HCT116 (cell line): ENCODE data around the gene MYL5. TPM values are rescaled to one million over a fixed set of nuclear protein-coding genes. Genes with fewer than 3 reads are reported as not detected.

Source experiments
- ATAC-seq: fragments of 200-7000 bp; cut with Tn5 transposase; 2 replicates; pipeline ENCODE4 v1.9.1; 2020; ENCODE audit warnings: mild to moderate bottlenecking, moderate library complexity
- BruUV-seq: library from RNA; stranded (reverse); fragments of 400-500 nt; replicated peaks from 2 replicates; lab custom pipeline; 2021; lab: Mats Ljungman, UMichigan
- CTCF ChIA-PET: fragments of 300-600 bp; sonication (Branson Sonifier 250); formaldehyde crosslinking; loops from one replicate; lab custom pipeline; 2021; ENCODE audit warnings: antibody characterized with exemption; lab: Charles Lee
- POLR2A ChIA-PET: fragments of 300-600, 350-600 bp; sonication (Branson Sonifier 250); formaldehyde crosslinking; loops from one replicate; lab custom pipeline; 2021; ENCODE audit warnings: antibody characterized with exemption; lab: Charles Lee
- RAD21 ChIA-PET, 2 experiments: fragments of 300-600 bp; sonication (Branson Sonifier 250); formaldehyde crosslinking; loops; one replicate each; lab custom pipeline; 2023; ENCODE audit warnings: low total read pairs in 2 of 2; ENCODE audit not compliant: uncharacterized antibody in 2 of 2, unreplicated experiment in 2 of 2, low non-redundant PET in 1 of 2; lab: Charles Lee
- DNase-seq: peaks from one replicate; pipeline ENCODE4 v3.0.0-alpha.2; 2010; ENCODE audit warnings: low read depth, low spot score
- H2AFZ ChIP-seq: fragments of 200-600 bp; shearing (Covaris generic), sonication (generic); 2 replicates; pipeline ENCODE4 v1.6.1; 2017; ENCODE audit warnings: low read depth, mixed run types, mixed read lengths, antibody characterized with exemption, low read length; ENCODE audit not compliant: poor library complexity, severe bottlenecking
- H3K27ac ChIP-seq: 2 replicates; pipeline ENCODE4 v1.5.1; 2012; ENCODE audit warnings: low read depth, low read length
- H3K27me3 ChIP-seq: fragments of 200-600 bp; sonication (generic); 2 replicates; pipeline ENCODE4 v1.6.1; 2016; ENCODE audit warnings: mixed run types, low read length, mixed read lengths; ENCODE audit not compliant: insufficient read depth
- H3K36me3 ChIP-seq, 2 experiments: fragments of 200-500 bp in 1 of 2; fragments of 200-600 bp in 1 of 2; sonication (Bioruptor generic) in 1 of 2; sonication (generic) in 1 of 2; 2 replicates each; pipeline versions ENCODE4 v1.5.1 to v1.6.1; 2014 to 2016; ENCODE audit warnings: low read length in 2 of 2, inconsistent platforms in 1 of 2, mixed read lengths in 1 of 2, mixed run types in 1 of 2; ENCODE audit not compliant: insufficient read depth in 2 of 2, control insufficient read depth in 1 of 2
- H3K4me1 ChIP-seq, 2 experiments: fragments of 200-600 bp in 1 of 2; sonication (generic) in 1 of 2; 2 replicates each; pipeline versions ENCODE4 v1.5.1 to v1.6.1; 2012 to 2017; ENCODE audit warnings: low read length in 2 of 2, inconsistent platforms in 1 of 2, mild to moderate bottlenecking in 1 of 2, mixed read lengths in 1 of 2, mixed run types in 1 of 2, moderate library complexity in 1 of 2; ENCODE audit not compliant: insufficient read depth in 2 of 2, control insufficient read depth in 1 of 2
- H3K4me2 ChIP-seq: fragments of 200-600 bp; sonication (generic); 2 replicates; pipeline ENCODE4 v1.6.1; 2017; ENCODE audit warnings: mixed run types, low read length, mixed read lengths
- H3K4me3 ChIP-seq, 2 experiments: fragments of 200-600 bp in 1 of 2; sonication (generic) in 1 of 2; replicated peaks in 1 of 2; 2 replicates each; pipeline ENCODE4 v1.5.1; 2011 to 2016; ENCODE audit warnings: low read length in 2 of 2, control low read depth in 1 of 2, low read depth in 1 of 2, mild to moderate bottlenecking in 1 of 2, mixed read lengths in 1 of 2, mixed run types in 1 of 2
- H3K79me2 ChIP-seq: fragments of 200-600 bp; sonication (generic); 2 replicates; pipeline ENCODE4 v1.6.1; 2017; ENCODE audit warnings: mild to moderate bottlenecking, mixed run types, low read length, moderate library complexity, mixed read lengths; ENCODE audit not compliant: insufficient read depth
- H3K9ac ChIP-seq: fragments of 200-600 bp; sonication (generic); 2 replicates; pipeline ENCODE4 v1.6.1; 2016; ENCODE audit warnings: low read length, mixed read lengths
- H3K9me2 ChIP-seq: fragments of 200-600 bp; sonication (generic), shearing (Covaris generic); 2 replicates; pipeline ENCODE4 v1.6.1; 2017; ENCODE audit warnings: mixed run types, mild to moderate bottlenecking, moderate library complexity; ENCODE audit not compliant: insufficient read depth
- H3K9me3 ChIP-seq, 2 experiments: fragments of 200-500 bp in 1 of 2; fragments of 200-600 bp in 1 of 2; sonication (Bioruptor generic) in 1 of 2; sonication (generic) in 1 of 2; 2 replicates each; pipeline ENCODE4 v1.6.1; 2014 to 2017; ENCODE audit warnings: low read length in 2 of 2, mixed read lengths in 2 of 2, inconsistent platforms in 1 of 2, low read depth in 1 of 2, mild to moderate bottlenecking in 1 of 2, mixed run types in 1 of 2, moderate library complexity in 1 of 2; ENCODE audit not compliant: control insufficient read depth in 1 of 2, insufficient read depth in 1 of 2
- H4K20me1 ChIP-seq: fragments of 200-600 bp; sonication (generic), shearing (Covaris generic); 2 replicates; pipeline ENCODE4 v1.6.1; 2017; ENCODE audit warnings: mixed run types, mild to moderate bottlenecking, moderate library complexity; ENCODE audit not compliant: insufficient read depth
- CBX3 ChIP-seq: IDR thresholded peaks from 2 replicates; pipeline ENCODE4 v1.6.1; 2012; ENCODE audit warnings: low read depth
- EGR1 ChIP-seq: IDR thresholded peaks from 2 replicates; pipeline ENCODE4 v1.6.1; 2012; ENCODE audit warnings: low read depth
- ELF1 ChIP-seq: IDR thresholded peaks from 2 replicates; pipeline ENCODE4 v1.6.1; 2012; ENCODE audit warnings: low read depth, borderline replicate concordance
- JUND ChIP-seq: IDR thresholded peaks from 2 replicates; pipeline ENCODE4 v1.6.1; 2012
- SIN3A ChIP-seq: IDR thresholded peaks from 2 replicates; pipeline ENCODE4 v1.6.1; 2012; ENCODE audit warnings: low read depth
- SP1 ChIP-seq: IDR thresholded peaks from 2 replicates; pipeline ENCODE4 v1.6.1; 2012; ENCODE audit warnings: low read depth
- intact Hi-C: fragments of 100-400 bp; cut with micrococcal nuclease; formaldehyde crosslinking; loops from 2 replicates; pipeline ENCODE4 v1.10.0; 2022
- total RNA-seq: library from RNA; stranded (reverse); gene quantifications from one replicate; pipeline ENCODE4 v1.2.1, GENCODE V29; 2021; ENCODE audit not compliant: unreplicated experiment
- TF ChIP-seq, protein P1 (sequence below): IDR thresholded peaks from 2 replicates; pipeline ENCODE4 v1.6.1; 2011; ENCODE audit warnings: mild to moderate bottlenecking, low read length, moderate library complexity; ENCODE audit not compliant: insufficient replicate concordance; ENCODE audit errors: extremely low read depth
- TF ChIP-seq, protein P2 (sequence below): IDR thresholded peaks from 2 replicates; pipeline ENCODE4 v1.6.1; 2012
- TF ChIP-seq, protein P3 (sequence below): IDR thresholded peaks from 2 replicates; pipeline ENCODE4 v1.6.1; 2012; ENCODE audit warnings: low read depth

MYL5 gene
- total RNA-seq, 1 experiment from 2014 or later: 14.0 TPM

DNA sequence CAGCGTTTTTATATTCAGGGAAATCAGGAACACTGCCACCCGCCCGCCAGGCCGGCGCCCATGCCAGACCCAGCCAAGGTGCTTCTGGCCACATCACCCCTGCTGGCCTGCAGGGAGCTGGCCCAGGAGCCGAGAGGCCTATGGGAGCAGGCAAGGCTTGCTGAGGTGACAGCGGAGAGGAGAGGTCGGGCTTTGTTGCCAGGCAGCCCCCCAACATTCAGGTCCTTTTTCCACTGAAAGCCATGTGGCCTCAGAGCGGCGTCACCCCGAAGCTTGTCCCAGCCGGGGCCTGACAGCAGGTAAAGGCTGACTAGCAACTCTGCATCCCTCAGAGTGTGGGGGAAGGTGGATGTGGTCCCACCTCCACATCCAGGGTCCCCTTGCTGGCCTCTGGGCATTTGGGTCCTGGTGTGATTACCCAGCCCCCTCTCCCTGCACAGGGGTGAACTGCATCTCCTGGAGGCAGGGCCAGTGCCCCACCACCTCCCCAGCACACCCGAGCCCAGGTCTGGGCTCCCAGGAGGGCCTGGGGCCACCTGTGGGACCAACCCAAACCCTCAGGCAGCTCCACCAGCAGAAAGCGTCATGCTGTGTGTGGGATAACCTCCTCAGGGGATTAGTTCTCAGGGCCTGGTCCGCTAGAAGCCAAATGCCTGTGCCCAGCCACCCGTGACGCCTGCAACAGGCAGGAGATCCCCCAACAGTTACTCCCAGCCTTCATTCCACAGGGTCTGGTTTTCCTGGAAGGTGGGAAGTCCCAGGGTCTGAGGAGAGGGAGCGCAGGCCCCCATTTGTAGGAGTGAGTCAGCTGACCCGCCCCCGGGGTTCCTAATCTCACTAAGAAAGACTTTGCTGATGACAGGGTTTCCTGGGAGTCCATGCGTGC lies 49.4 kb upstream of the MYL5 start, which contains the start of gene PDE6B (continued):
- TF ChIP-seq, protein P1, sequence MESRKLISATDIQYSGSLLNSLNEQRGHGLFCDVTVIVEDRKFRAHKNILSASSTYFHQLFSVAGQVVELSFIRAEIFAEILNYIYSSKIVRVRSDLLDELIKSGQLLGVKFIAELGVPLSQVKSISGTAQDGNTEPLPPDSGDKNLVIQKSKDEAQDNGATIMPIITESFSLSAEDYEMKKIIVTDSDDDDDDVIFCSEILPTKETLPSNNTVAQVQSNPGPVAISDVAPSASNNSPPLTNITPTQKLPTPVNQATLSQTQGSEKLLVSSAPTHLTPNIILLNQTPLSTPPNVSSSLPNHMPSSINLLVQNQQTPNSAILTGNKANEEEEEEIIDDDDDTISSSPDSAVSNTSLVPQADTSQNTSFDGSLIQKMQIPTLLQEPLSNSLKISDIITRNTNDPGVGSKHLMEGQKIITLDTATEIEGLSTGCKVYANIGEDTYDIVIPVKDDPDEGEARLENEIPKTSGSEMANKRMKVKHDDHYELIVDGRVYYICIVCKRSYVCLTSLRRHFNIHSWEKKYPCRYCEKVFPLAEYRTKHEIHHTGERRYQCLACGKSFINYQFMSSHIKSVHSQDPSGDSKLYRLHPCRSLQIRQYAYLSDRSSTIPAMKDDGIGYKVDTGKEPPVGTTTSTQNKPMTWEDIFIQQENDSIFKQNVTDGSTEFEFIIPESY: no peak

DNA sequence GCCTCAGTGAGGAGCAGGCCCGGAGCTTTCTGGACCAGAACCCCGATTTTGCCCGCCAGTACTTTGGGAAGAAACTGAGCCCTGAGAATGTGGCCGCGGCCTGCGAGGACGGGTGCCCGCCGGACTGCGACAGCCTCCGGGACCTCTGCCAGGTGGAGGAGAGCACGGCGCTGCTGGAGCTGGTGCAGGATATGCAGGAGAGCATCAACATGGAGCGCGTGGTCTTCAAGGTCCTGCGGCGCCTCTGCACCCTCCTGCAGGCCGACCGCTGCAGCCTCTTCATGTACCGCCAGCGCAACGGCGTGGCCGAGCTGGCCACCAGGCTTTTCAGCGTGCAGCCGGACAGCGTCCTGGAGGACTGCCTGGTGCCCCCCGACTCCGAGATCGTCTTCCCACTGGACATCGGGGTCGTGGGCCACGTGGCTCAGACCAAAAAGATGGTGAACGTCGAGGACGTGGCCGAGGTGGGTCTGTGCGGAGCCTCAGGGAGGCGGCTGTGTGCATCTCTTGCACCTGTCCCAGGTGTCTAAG lies 48.6 kb upstream of the MYL5 start:
- ChIA-PET CTCF (no interaction called here), POLR2A (no interaction called here), RAD21 (no interaction called here)
- no peaks in the 10 kb centered on the region for H3K9me3 ChIP-seq
- no peaks in the 10 kb centered on the region for H3K36me3 ChIP-seq
- H3K4me3 ChIP-seq: no peak overlapping the region
- H3K27ac ChIP-seq: no peak overlapping the region
- no peak overlapping the region for H2AFZ ChIP-seq
- H3K4me2 ChIP-seq: no peak overlapping the region
- BruUV-seq: no TSS peak
- no peak for ATAC-seq
- no peaks in the 10 kb centered on the region for H3K79me2 ChIP-seq
- no peaks in the 10 kb centered on the region for H3K4me1 ChIP-seq
- no peak for TF ChIP-seq JUND
- no peak for TF ChIP-seq CBX3
- TF ChIP-seq, protein P2, sequence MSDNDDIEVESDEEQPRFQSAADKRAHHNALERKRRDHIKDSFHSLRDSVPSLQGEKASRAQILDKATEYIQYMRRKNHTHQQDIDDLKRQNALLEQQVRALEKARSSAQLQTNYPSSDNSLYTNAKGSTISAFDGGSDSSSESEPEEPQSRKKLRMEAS: no peak
- no peak for TF ChIP-seq ELF1
- no peak for TF ChIP-seq SIN3A
- TF ChIP-seq EGR1: no peak
- no peak for TF ChIP-seq SP1
- TF ChIP-seq, protein P3, sequence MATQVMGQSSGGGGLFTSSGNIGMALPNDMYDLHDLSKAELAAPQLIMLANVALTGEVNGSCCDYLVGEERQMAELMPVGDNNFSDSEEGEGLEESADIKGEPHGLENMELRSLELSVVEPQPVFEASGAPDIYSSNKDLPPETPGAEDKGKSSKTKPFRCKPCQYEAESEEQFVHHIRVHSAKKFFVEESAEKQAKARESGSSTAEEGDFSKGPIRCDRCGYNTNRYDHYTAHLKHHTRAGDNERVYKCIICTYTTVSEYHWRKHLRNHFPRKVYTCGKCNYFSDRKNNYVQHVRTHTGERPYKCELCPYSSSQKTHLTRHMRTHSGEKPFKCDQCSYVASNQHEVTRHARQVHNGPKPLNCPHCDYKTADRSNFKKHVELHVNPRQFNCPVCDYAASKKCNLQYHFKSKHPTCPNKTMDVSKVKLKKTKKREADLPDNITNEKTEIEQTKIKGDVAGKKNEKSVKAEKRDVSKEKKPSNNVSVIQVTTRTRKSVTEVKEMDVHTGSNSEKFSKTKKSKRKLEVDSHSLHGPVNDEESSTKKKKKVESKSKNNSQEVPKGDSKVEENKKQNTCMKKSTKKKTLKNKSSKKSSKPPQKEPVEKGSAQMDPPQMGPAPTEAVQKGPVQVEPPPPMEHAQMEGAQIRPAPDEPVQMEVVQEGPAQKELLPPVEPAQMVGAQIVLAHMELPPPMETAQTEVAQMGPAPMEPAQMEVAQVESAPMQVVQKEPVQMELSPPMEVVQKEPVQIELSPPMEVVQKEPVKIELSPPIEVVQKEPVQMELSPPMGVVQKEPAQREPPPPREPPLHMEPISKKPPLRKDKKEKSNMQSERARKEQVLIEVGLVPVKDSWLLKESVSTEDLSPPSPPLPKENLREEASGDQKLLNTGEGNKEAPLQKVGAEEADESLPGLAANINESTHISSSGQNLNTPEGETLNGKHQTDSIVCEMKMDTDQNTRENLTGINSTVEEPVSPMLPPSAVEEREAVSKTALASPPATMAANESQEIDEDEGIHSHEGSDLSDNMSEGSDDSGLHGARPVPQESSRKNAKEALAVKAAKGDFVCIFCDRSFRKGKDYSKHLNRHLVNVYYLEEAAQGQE: no peak
- no peak overlapping the region for H3K9ac ChIP-seq
- intact Hi-C loops: no loop called here
- DNase-seq: no peak
- H3K9me2 ChIP-seq: no peaks in the 10 kb centered on the region
- H4K20me1 ChIP-seq: no peaks in the 10 kb centered on the region
- H3K27me3 ChIP-seq: no peaks in the 10 kb centered on the region
